ENCODE measurements around the gene CRB2.

Gene CRB2

GRCh38 chr9:123355761-123356431 is at the start of gene CRB2:
Gene CRB2, plus strand, starts transcription at chr9:123356197. Its CDS starts 64 bp downstream, at chr9:123356261.
- peaks cover 17% of the 10 kb centered on the region for H3K27me3 ChIP-seq
- H3K36me3 ChIP-seq: no peaks in the 10 kb centered on the region
- H3K27ac ChIP-seq: no peak within 1 kb of the TSS
- no peak within 1 kb of the TSS for H3K4me3 ChIP-seq (ENCODE audit: low read depth in 1 of 2, low read length in 1 of 2)
- H3K9me3 ChIP-seq: no peaks in the 10 kb centered on the region
- TF ChIP-seq CTCF (IDR thresholded peaks at IDR 0.05): no peak
- H3K4me1 ChIP-seq (ENCODE audit: control insufficient read depth in 1 of 2, insufficient read depth in 1 of 2, low read depth in 1 of 2, low read length in 1 of 2): no peaks in the 10 kb centered on the region

DNA sequence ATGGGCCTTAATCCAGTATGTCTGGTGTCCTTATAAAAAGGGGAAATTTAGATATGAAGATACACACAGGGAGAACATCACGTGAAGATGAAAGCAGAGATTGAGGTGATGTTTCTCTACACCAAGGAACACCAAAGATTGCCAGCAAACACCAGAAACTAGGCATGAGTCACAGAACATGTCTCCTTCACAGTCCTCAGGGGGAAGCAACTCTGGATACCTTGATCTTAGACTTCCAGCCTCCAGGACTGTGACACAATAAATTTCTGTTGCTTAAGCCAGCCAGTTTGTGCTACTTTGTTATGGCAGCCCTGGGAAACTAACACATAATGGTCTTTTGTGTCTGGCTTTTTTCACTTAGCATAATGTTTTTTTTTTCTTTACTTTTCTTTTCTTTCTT is 46.4 kb upstream of the CRB2 start:
- H3K27me3 ChIP-seq: no peaks in the 10 kb centered on the region
- no peak overlapping the region for H3K27ac ChIP-seq
- H3K9me3 ChIP-seq: no peaks in the 10 kb centered on the region
- no peak for TF ChIP-seq CTCF (IDR thresholded peaks at IDR 0.05)
- no peaks in the 10 kb centered on the region for H3K36me3 ChIP-seq
- H3K4me1 ChIP-seq (ENCODE audit: control insufficient read depth in 1 of 2, insufficient read depth in 1 of 2, low read depth in 1 of 2, low read length in 1 of 2): no peaks in the 10 kb centered on the region
- no peak overlapping the region for H3K4me3 ChIP-seq (ENCODE audit: low read depth in 1 of 2, low read length in 1 of 2)

DNA sequence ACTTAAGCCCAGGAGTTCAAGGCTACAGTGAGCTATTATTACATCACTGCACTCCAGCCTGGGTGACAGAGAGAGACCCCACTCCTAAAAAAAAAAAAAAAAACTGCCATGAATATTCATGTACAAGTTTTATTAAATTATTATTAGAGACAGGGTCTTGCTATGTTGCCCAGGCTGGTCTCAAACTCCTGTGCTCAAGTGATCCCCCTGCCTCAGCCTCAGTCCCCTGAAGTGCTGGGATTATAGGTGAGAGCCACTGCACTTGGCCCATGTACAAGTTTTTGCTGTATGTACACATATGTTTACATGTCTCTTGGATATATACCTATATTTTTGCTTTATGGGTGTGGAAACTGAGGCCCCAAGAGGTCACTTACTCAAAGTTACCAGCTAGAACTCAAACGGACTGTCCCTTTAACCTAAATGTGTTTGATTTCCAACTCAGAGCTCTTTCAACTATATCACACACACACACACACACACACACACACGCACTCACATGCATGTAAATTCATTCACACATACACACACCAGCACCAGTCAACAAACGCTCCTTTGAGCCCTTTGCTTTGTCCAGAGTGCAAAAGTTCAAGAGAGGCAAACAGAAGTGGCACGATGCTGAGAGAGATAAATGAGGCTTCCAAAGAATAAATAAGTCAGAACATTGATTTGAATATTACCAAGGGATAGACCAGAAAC is 45.3 kb upstream of the CRB2 start:
- Histone ChIP-seq H3K36me3 (no peaks in the 10 kb centered on the region), H3K4me1 (ENCODE audit: control insufficient read depth in 1 of 2, insufficient read depth in 1 of 2, low read depth in 1 of 2, low read length in 1 of 2) (no peaks in the 10 kb centered on the region), H3K27me3 (no peaks in the 10 kb centered on the region), H3K4me3 (ENCODE audit: low read depth in 1 of 2, low read length in 1 of 2) (no peak overlapping the region), H3K27ac (no peak overlapping the region), H3K9me3 (no peaks in the 10 kb centered on the region)
- TF ChIP-seq CTCF (IDR thresholded peaks at IDR 0.05): no peak

GRCh38 chr9:123311250-123311752 is 44.7 kb upstream of the CRB2 start:
- Histone ChIP-seq H3K27ac (no peak overlapping the region), H3K4me1 (ENCODE audit: control insufficient read depth in 1 of 2, insufficient read depth in 1 of 2, low read depth in 1 of 2, low read length in 1 of 2) (no peaks in the 10 kb centered on the region), H3K36me3 (no peaks in the 10 kb centered on the region), H3K27me3 (no peaks in the 10 kb centered on the region), H3K4me3 (ENCODE audit: low read depth in 1 of 2, low read length in 1 of 2) (no peak overlapping the region), H3K9me3 (no peaks in the 10 kb centered on the region)
- no peak for TF ChIP-seq CTCF (IDR thresholded peaks at IDR 0.05)

GRCh38 chr9:123312306-123312877 is 43.6 kb upstream of the CRB2 start:
- Histone ChIP-seq H3K27me3 (no peaks in the 10 kb centered on the region), H3K4me3 (ENCODE audit: low read depth in 1 of 2, low read length in 1 of 2) (no peak overlapping the region), H3K36me3 (no peaks in the 10 kb centered on the region), H3K27ac (no peak overlapping the region), H3K9me3 (no peaks in the 10 kb centered on the region), H3K4me1 (ENCODE audit: control insufficient read depth in 1 of 2, insufficient read depth in 1 of 2, low read depth in 1 of 2, low read length in 1 of 2) (no peaks in the 10 kb centered on the region)
- no peak for TF ChIP-seq CTCF (IDR thresholded peaks at IDR 0.05)

All from neutrophil (primary cell).